NCI-H345 treated with DMSO at 0.1 percent for 48 hours (cell line): ENCODE measurements around the gene NPAT.
"Not testable (repeated sequence)": the region's sequence is repeated elsewhere in the genome, so short reads cannot be mapped to it uniquely, and the experiment has no call there.

Experiments used
- DNase-seq: peaks from one replicate; lab custom pipeline; 2025; ENCODE audit not compliant: unreplicated experiment; lab: John Stamatoyannopoulos, UW

NPAT gene

DNA sequence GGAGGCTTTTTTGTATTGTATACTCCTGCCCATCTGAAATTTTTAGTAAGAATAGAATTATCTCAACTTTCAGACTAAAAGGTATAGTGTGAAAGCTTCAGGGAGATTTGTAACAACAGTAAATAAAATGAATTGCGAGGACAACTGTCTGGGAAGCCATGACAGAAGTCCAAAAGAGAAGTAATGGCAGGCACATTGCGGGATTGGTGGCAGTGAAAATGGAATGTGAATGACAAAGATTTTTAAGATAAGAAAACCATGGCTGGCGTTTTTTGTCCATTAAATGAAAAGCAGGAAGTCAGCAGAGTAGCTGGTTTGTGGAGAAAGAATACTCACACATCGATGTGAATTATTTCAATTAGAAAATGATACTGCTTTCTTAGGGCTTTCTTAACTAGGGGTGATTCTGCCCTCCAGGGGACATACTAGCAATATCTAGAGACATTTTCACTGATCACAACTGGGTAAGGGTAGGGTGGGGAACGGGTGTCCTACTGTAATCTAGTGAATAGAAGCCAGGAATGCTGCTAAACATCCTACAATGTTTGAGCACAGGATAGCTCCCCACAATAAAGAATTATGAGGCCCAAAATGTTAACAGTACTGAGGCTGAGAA, 1.6 kb downstream of the NPAT start:
- no peak for DNase-seq

DNA sequence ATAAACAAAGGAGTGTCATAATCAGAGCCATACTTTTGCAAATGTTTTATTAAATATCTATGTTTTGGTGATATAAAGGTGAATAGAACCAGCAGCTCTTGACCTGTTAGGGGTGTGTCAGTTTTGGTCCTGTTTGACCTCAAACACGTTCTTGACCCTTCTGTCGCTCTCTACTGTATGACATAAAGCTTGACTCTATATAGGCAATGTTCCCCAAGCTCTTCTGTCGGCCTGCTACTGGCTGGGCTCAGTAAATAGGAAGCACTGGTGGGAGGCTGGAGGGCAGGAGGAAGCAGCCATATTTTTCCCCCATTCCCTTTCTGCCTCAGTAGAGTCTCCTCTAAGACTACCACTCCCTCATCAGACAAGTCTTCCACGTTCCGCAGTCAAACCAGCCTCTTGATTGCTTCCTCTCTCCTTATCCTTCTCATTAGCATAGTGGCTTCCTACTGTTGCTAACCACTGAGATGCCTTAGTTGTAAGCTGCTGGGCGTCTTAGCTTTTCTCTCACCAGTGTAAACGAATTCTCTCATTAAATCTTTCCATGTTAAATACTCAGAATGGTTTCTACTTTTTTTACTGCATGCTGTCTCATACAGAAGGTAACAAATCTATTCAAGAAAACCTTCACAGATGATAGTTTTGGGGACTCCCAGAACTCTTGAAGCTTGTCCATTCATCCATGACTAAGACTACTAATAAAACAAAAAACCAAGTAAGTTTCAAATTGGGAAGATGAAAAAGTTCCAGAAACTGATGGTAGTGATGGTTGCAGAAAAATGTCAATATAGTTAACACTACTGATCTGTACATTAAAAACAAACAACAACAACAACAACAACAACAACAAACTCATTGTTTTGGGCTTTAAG, 3.3 kb downstream of the NPAT start:
- DNase-seq: no peak

DNA sequence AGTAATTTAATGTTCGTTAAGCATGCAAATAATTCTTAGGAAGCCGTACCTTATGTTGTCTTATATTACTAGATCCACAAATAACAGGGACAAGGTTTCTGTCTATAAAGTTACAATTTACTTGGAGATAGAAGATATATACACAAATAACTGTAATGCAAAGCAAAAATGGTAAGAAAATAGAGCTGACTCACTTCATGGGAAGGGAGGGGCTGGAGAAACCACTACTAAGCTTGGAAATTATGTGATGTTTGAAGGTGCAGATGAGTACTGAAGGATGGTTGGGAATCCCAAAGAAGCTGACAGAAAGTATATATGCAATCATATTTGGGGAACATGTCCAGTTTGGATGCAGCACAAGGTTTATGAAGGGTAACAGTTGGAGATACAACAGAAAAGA, 4.0 kb downstream of the NPAT start:
- no peak for DNase-seq

DNA sequence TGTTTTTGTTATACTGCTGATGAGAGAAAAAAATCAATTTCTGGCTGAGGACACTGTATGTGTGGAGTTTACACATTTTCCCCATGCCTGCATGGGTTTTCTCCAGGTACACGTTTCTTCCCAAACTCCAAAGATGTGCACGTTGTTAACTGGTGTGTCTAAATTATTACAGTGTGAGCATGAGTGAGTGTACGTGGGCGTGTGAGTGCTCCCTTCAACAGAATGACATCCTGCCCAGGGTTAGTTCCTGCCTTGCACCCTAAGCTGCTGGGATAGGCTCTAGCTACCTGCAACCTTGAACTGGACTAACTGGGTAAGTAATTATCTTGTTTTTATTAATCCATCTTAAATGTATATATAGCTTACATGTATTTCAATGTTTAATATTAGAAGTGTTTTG, 5.5 kb downstream of the NPAT start:
- DNase-seq: no peak

- DNase-seq: no peak
These were observed 8.7 kb downstream of the NPAT start for GRCh38 chr11:108213784-108214183.

- DNase-seq: no peak
These were observed 12.0 kb downstream of the NPAT start for GRCh38 chr11:108210441-108210840.

DNA sequence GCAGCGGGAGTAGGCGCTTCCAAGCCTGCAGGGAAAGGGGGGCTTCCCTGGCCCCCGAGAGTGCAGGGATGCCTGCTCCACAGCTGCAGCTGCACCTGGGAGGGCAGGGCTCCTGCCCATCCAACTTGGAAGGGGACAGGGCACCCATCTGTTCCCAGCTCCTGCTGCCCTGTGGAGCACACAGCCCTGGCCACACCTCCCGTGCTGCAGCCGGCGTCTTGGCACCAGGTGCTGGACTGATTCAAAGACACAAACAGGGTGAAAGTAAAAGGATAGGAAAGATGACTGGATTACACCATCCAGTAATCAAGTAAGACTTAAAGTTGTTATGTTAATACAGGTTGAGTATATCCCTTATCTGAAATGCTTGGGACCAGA, 14.8 kb downstream of the NPAT start:
- DNase-seq: no peak

DNA sequence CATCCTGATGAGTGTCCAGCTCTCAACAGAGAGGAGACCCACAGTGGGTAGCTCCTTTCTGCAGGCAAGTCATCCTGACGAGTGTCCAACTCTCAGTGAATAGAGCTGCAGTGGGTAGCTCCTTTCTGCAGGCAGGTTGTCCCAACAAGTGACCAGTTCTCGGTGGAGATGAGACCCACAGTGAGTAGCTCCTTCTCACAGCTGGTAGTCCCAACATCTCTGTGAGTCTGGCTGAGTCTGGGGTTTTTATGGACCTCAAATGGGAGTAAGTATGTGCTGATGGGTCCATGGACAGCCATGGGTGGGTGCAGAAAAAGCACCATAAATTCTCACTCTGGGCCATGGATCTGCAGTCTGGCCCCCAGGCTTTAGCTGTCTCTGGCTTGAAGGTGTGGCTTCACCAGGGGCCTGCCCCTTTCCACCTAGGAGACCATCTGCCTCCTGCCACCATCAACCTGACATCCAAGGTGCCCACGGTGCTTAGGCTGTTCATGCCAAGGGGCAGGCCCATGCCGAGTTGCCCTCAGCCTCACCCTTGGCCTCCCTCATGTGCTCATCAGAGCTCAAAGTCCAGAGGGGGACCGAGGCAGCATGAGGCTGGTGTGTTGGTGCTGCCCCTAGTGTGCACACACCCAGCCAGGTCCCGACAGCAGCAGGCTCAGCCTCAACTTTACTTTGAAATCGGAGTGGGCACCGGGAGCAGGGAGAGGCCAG, 15.3 kb downstream of the NPAT start:
- no peak for DNase-seq

DNA sequence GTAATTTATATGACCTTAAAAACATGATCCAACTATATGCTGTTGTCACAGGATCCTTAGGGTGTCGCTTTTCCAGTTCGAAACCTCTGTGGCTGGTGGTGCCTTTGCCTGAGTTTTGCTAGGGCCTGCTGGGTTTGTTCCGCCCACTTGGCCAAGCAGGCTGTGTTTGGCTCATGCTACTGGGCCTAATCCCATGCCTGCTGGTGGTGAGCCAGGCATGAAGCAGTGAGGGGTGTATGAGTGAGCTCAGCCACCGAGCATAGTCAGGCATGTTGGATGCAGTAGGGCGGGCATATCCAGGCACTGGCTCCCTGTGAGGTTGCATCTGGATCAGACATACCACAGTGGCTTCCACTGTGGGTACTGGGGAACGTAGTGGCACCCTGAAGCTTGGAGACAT, 16.3 kb downstream of the NPAT start:
- no peak for DNase-seq

DNA sequence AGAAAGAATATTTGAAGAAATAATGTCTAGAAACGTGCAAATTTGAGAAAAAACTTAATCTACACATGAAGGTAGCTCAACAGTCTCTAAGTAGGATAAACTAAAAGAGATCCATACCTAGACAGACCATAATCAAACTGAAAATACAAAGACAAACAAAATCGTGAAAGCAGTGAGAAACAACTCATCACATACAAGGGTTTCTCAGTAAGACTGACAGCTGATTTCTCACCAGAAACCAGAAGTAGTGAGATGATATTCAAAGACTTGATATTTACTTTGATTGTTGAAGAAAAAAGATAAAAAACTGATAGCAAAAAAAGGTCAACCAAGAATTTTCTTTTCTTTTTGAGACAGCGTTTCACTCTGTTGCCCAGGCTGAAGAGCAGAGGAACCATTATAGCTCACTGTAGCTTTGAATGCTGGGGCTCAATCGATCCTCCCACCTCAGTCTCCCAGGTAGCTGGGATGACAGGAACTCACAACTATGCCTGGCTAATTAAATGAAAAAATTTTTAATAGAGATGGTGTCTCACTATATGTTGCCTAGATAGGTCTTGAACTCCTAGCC, 17.4 kb downstream of the NPAT start:
- no peak for DNase-seq

GRCh38 chr11:108204376-108204775, 18.1 kb downstream of the NPAT start:
- no peak for DNase-seq

DNA sequence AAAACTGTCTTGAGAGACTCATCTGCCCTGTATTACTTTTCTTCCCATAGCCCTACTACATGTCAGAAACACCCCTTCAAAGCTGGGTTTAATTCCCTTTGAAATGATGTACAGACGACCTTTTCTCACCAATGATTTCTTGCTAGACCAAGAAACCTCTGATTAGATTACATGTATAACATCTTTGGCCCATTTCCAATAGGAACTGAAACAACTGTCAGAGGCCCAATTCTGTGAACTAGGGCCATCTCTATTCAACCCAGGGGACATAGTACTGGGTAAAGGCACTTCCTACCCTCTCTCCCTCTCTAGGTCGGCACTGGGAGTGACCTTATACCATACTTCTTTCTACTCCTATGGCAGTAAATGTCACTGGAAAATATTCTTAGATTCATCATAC, 19.4 kb downstream of the NPAT start:
- DNase-seq: no peak

DNA sequence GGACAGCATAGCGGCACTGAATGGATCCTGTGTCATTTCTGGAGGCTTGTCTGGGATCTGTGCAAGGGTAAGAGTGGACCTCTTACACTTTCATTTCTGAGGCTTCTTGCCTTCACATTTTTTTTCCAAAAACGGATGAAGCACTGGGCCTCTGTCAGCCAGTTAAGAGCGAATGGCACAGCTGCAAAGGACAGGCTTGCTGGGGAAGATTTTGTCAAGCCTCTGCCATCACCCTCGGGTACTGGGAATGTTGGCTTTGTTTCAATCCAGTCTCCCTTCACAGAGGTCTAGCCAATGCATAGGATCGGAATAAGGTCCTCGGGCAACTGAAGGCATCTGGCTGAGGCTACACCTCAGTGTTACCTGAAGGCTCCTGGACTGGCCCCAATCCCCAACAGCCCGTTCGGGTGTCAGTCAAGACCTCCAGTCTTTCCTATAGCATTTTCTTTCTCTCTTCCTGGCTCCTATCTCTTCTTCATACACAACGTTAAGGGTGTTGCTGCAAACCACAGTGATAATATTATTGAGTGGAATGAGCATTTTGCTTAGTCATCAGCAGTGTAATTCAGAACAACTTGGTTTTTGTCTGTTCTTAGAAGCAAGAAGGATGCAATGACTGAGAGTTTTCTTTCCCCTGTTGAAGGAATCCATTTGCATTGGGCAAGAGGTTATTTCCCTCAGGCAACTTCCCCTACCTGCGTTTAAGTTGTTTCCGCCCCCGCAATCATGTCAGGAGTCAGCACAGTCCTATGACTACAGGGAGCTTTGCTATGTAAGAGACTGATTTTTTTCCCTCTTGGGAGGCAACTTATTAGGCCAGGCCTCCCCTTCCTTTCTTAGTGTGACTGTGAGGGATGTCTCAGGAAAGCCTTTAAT, 22.8 kb downstream of the NPAT start:
- DNase-seq: no peak

DNA sequence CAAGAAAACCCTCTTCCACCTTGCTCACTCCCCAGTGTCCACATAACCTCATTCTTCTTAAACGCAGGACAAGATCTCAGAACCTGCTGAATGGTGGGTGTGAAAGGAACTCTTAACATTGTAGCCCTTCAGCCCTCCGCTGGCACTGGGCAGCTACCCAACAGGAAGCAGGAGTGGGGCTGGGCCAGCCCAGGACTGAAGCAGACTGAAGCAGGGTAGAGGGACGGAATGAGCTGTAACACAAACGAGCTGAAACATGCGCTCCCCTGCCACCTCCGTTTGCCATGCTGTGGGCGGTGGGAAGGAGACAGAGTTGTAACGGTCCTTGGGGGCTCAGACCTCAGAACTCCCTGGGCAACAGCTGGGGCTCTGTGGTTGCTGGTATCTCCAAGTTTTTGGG, 23.6 kb downstream of the NPAT start:
- DNase-seq: no peak

DNA sequence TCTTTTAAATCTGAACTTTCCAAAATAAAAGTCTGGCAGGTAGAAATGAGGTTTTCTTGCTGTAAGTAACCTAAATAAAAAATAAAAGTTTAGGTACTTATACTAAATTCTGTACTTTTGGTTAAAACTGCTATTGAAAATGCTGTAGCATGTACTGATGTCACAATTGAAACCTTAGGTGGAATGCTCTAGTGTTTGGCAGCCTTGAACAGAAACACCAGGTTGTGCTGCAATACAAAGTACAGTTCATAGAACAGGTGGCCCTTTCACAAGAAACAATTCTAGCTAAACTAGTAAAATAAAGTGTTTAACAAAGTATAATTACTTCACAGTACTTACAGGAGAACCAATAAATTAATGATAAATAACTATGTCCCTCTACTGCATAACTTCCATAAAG, 25.1 kb downstream of the NPAT start:
- DNase-seq: no peak

GRCh38 chr11:108196901-108197300, 25.5 kb downstream of the NPAT start:
- DNase-seq: no peak

DNA sequence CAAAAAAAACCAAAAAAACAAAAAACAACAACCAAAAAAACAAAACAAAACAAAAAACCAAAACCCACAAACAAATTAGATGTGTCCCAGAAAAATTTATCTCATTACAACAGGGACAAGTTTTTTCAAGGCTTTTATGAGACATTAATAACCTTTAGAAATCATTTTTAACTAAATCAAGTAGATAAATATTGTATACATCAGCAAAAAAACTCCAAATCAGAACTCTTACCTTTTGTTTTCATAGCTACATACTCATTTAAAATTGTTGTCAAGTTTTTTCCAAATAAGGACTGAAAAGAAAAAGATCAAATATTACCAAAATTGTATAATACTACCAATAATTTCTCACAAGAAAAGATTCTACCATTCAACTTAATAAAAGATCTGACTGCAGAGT, 28.7 kb downstream of the NPAT start:
- no peak for DNase-seq

- no peak for DNase-seq
These were observed 44.9 kb downstream of the NPAT start for GRCh38 chr11:108177570-108177969.

GRCh38 chr11:108170184-108170583, 52.3 kb downstream of the NPAT start:
- no peak for DNase-seq

DNA sequence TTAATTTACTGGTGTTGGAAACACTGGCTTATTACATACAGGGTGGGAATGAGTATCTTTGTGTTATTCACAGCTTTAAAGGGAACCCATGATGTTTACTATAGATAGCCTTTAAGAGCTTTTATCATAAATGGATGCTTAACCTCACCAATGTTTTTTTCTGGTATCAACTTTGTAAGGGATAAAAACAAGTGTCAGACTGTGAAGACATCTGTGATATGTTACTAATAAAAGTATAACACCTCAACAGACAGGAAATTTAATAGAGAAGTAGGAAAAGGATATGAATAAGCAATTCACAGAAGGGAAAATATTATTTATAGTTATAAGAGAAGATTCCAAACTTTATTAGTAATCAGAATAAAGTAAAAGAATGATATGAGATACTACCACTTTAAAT, 54.8 kb downstream of the NPAT start:
- no peak for DNase-seq

- DNase-seq: not testable (repeated sequence)
These were observed 59.6 kb downstream of the NPAT start for GRCh38 chr11:108162878-108163277.
